Coronary artery (tissue), 2 donors: ENCODE measurements around the gene FXYD2.

Experiments
- DNase-seq: peaks from one replicate; pipeline ENCODE4 v3.0.0-alpha.2; 2017; ENCODE audit warnings: low spot score
- H3K27ac ChIP-seq, 2 donors: fragments of 200-600 bp; sonication (generic); one replicate each; pipeline ENCODE4 v1.5.1; 2016 to 2019
- H3K4me3 ChIP-seq: fragments of 200-600 bp; sonication (generic); 2 replicates; pipeline ENCODE4 v1.5.1; 2016; ENCODE audit warnings: mild to moderate bottlenecking, moderate library complexity
- CTCF ChIP-seq: fragments of 200-600 bp; sonication (generic); IDR thresholded peaks from one replicate; pipeline ENCODE4 v1.5.1; 2019; ENCODE audit warnings: antibody characterized with exemption

FXYD2 gene

GRCh38 chr11:117795638-117796455 is 28.7 kb downstream of the FXYD2 start:
- TF ChIP-seq CTCF = no peak
- Histone ChIP-seq H3K4me3 (peak overlapping the region; percentile 68), H3K27ac (no peak overlapping the region)
- DNase-seq = no peak

GRCh38 chr11:117794772-117795629 is 29.5 kb downstream of the FXYD2 start:
- TF ChIP-seq CTCF = no peak
- no peak for DNase-seq
- H3K27ac ChIP-seq = no peak overlapping the region
- H3K4me3 ChIP-seq = peak overlapping the region; percentile 68

GRCh38 chr11:117794135-117794534 is 30.4 kb downstream of the FXYD2 start:
- H3K27ac ChIP-seq = no peak overlapping the region
- H3K4me3 ChIP-seq = no peak overlapping the region
- no peak for DNase-seq
- no peak for TF ChIP-seq CTCF

- no peak for TF ChIP-seq CTCF
- H3K4me3 ChIP-seq = no peak overlapping the region
- no peak overlapping the region for H3K27ac ChIP-seq
- DNase-seq = no peak
These were observed 31.0 kb downstream of the FXYD2 start for GRCh38 chr11:117793583-117793982.

- Histone ChIP-seq H3K27ac (no peak overlapping the region), H3K4me3 (no peak overlapping the region)
- TF ChIP-seq CTCF = no peak
- no peak for DNase-seq
These were observed 31.6 kb downstream of the FXYD2 start for GRCh38 chr11:117792992-117793391.

GRCh38 chr11:117792241-117792640 is 32.3 kb downstream of the FXYD2 start:
- no peak for TF ChIP-seq CTCF
- Histone ChIP-seq H3K4me3 (no peak overlapping the region), H3K27ac (no peak overlapping the region)
- DNase-seq = no peak
